HG02970 (cell line): ENCODE results near the gene ITPRIPL2.

Experiments used
- ATAC-seq: cut with Tn5 transposase; IDR thresholded peaks from one replicate; pipeline ENCODE4 v1.9.1; 2021; ENCODE audit warnings: mild to moderate bottlenecking, moderate library complexity, moderate number of reproducible peaks; ENCODE audit not compliant: unreplicated experiment, low FRiP score

The ITPRIPL2 gene

GRCh38 chr16:19116711-19117449 is 3.1 kb downstream of the ITPRIPL2 start:
- ATAC-seq: no peak

DNA sequence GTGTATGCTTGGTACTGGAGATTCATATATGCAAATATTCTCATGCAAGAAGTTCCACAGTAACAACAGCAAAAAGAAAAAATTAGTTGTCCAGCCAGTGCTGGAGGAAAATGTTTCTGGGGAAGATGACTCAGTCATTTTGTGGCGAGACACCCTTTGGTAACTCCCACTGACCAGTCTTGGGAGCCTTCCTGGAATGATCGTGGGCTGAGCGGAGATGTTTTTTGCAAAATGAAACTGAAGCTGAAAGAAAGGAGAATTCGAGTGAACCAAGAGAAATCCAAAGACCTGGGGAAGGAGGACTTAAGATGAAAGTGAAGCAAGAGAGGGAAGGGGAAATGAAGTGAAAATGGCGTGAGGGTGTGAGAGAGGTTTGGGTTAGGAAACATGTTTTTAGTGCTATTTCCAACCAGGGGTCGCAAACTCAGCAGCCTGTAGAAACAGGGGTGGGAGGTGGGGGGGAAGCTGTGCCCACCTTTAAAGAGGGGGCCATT is 5.2 kb downstream of the ITPRIPL2 start:
- no peak for ATAC-seq

DNA sequence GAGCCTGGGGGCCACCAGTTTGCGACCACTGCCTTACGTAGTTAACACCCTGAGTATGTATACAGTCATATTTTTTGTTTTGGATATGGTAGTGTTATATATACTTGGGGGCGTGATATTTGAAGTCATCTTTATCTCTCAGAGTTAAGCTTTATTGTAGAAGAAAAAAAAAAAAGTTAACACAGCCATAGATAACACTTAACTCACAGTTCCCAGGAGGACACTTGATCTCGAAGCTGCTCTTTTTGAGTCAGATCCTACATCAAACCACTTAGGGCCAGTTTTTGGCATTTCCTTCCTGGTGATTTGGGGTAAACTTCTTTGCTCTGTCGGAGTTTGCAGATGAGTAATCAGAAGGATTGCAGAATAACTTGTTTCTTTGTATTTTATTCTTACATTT is 5.8 kb downstream of the ITPRIPL2 start:
- no peak for ATAC-seq

DNA sequence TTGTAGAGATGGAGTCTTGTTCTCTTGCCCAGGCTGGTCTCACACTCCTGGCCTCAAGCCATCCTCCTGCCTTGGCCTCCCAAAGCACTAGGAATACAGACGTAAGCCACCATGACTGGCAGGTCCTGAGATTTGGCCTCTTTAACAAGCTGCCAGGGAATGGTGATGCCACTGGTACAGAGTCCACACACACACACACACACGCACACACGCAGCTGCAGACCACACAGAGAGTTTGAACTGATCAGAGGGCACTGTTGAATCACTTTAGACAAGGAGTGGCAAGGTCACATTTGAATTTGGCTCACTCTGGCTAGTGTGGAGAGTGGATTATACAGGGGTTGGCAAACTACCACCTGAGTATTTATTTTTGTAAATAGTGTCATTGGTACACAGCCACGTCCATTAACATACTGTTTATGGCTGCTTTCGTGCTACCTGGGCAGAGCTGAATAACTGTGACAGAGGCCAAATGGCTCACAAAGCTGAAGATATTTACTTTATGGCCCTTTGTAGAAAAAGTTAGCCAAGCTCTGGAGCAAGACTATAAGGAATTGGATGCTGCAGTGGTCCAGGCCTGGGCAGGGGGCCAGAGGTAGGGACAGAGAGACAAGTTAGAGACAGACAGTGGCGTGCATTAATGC is 9.9 kb downstream of the ITPRIPL2 start:
- no peak for ATAC-seq

DNA sequence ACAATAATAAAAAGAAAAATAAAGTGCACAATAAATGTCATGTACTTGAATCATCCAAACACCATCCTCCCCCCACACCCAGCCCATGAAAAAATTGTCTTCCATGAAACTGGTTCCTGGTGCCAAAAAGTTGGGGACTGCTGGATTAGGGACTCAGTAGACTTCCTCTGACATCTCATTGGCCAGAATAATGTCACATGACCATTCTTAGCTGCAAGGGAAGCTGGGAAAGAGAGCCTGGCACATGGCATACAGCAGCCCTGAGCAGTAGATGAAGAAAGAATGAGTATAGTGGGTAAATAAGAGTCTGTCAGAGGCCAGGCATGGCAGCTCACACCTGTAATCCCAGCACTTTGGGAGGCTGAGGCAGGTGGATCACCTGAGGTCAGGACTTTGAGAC is 12.5 kb downstream of the ITPRIPL2 start:
- no peak for ATAC-seq

- ATAC-seq: no peak
These were observed 13.4 kb downstream of the ITPRIPL2 start for GRCh38 chr16:19127205-19127604.

- no peak for ATAC-seq
These were observed 13.9 kb downstream of the ITPRIPL2 start for GRCh38 chr16:19127674-19128131.

DNA sequence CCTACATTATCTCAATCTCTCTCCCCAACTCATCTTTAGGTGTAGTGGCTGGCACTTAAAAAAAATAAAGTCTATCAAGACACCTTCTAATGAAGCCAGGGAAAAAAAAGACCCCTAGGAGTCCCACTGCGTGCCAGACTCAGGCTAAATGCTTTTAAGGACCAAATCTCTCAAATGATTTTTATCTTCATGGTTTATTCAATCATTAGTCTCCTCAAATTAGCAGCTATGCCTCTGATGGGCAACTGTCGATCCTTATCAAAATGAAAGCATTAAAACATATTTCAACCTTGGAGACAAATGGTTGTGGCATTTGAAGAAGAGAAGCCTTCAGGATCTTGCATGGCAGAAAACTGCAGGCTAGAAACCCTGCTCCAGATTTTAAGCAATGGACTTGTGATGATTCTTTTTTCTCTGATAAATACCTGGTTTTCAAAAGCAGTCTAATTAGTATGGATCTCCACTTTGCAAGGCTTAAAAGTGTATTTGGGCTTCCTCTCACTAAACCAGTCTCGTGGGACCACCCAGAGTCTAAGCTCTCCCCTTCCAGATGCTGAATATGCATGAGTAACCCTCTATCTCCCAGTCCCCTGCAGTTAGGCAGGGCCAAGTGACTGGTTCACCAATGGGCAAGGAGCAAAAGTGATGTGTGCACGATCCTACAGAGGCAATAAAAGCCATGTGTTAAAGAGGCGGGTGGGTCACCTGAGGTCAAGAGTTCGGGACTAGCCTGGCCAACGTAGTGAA is 14.9 kb downstream of the ITPRIPL2 start:
- no peak for ATAC-seq

DNA sequence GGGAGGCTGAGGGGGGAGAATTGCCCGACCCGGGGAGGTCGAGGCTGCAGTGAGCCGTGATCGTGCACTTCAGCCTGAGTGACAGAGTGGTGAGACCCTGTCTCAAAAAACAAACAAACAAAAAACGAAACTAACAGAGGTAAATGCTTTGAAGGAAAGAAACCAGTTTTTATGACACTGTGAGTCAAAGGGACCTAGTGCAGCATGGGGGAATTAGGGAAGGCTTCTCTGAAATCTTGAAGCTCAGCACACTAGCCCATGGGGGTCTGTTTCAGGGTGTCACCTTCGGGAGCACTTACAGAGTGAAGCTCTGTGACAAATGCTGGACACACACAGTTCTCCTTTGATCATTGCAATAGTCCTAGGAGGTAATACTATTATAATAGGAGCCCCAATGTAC is 16.6 kb downstream of the ITPRIPL2 start:
- no peak for ATAC-seq

GRCh38 chr16:19130852-19131824 is 17.4 kb downstream of the ITPRIPL2 start:
- ATAC-seq: no peak

DNA sequence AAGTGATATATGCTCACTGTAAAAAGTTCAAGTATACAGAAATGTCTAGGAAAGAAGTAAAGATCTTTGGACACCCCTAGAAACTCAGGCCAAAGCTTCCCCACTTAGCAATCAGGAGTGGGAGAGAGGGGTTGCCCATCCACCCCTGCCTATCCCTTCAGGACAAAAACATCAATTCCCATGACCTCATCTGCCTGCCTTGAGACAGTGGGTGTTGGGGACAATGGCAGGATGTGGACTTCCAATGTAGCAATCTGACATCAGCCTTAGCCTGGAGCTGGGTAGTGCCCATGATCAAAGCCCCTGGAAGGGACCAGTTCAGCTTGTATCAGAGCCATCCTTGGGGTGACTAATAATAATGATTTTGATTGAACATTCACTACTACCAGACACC is 18.1 kb downstream of the ITPRIPL2 start:
- no peak for ATAC-seq

GRCh38 chr16:19132255-19132654 is 18.5 kb downstream of the ITPRIPL2 start:
- ATAC-seq: no peak

GRCh38 chr16:19132898-19133297 is 19.1 kb downstream of the ITPRIPL2 start:
- ATAC-seq: no peak

GRCh38 chr16:19133600-19133999 is 19.8 kb downstream of the ITPRIPL2 start:
- no peak for ATAC-seq

DNA sequence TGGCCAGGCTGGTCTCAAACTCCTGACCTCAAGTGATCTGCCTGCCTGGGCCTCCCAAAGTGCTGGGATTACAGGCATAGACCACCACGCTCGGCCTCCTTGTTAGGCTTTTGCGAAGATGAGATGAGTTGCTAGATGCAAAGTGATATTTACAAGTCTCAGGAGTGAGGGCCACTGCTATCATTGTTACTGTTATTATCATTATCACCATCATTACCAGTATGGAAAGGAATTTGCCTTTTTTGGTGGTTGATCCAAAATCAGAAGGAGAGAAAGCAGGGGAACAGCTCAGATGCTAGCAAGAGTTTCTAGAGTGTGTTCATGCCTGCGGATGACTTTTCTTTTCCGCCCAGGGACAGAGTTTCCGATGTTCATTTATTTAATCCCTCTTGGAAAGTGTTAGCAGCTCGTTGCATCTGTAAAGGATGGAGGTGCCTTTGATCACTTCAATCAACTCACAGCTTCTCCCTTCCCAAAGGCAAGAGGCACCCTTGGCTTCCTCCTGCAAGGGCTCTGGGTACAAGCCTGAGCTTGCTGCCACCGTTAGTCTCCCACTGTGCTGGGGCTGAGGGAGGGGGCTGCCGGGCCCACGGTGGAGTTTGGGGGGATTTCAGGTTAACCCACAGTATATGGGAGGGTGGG is 21.6 kb downstream of the ITPRIPL2 start:
- ATAC-seq: no peak

GRCh38 chr16:19135896-19136438 is 22.2 kb downstream of the ITPRIPL2 start:
- ATAC-seq: no peak

- no peak for ATAC-seq
These were observed 22.9 kb downstream of the ITPRIPL2 start for GRCh38 chr16:19136549-19137196.

DNA sequence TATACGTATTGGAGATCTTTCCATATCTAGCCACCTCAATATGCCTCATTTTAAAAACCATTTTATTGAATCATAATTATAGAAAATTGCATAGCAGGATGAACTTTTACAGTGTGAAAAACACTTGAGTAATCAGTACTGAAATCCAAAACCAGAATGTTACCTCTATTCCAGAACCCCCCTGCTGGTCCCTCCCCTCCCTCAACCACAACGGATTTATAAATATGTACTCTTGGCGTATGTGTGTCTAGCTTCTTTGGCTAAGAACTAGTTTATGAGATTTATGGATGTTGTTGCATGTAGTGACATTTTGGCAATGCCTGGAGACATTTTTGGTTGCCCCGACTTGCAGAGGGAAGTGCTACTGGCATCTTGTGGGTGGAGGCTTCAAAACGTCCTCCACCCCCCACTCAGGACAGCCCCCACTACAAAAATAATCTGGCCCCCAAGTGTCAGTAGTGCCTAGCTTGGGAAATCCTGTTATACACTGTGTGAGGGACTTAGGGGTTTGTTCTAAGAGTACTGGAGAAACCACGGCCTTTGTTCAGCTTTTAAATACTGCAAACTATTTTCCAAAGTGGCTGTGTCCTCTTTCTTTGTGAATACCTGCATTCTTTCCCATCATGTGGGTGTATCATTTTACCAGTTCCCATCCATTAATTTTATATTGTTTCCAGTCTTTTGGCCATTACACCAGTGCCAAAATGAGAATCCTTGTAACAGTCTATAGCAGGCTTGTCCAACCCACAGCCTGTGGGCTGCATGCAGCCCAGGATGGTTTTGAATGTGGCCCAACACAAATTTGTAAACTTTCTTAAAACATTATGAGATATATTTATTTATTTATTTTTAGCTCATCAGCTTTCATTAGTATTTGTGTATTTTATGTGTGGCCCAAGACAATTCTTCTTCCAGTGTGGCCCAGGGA is 23.7 kb downstream of the ITPRIPL2 start:
- ATAC-seq: no peak
